ENCODE data around the gene SGCD.

DNA sequence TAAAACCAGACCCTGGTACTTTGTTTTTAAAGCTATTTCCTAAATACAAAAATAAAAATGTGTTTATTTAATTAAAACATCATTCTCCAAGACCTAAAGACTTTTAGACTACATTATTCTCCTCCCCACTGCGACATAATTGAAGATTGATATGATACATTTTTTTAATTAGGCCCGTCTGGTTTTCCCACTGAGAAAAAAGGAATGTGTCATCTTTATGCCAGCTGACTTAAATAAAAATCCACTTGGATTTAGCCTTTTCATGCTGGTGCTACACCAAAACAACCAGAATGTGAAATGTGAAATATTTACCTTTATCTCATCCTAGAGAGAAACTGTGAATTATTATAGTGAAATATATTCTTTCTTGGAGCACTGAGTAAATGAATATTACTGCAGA is 367.6 kb downstream of the SGCD start:
- no peak for TF ChIP-seq EZH2 (IDR thresholded peaks at IDR 0.05; ENCODE audit: insufficient read depth, poor library complexity, severe bottlenecking)
- TF ChIP-seq EZH2phosphoT487 (IDR thresholded peaks at IDR 0.05; ENCODE audit: insufficient read depth, low read depth) = no peak

Data from GM23248 (cell line).